H9 (cell line): ENCODE results near the gene ANKH. TPM values are rescaled to one million over a fixed set of nuclear protein-coding genes. Genes with fewer than 3 reads are reported as not detected.
"Not testable (repeated sequence)": the region's sequence is repeated elsewhere in the genome, so short reads cannot be mapped to it uniquely, and the experiment has no call there.

ENCODE experiments used
- DNase-seq: peaks from one replicate; pipeline ENCODE4 v3.0.0-alpha.2; 2017
- H2AFZ ChIP-seq: one replicate; pipeline ENCODE4 v1.6.1; 2013; ENCODE audit warnings: mild to moderate bottlenecking, low read length, control low read depth, moderate library complexity
- H2AK5ac ChIP-seq: 2 replicates; pipeline ENCODE4 v1.6.1; 2013; ENCODE audit warnings: low read length, control low read depth, mixed read lengths; ENCODE audit not compliant: insufficient read length
- H2BK120ac ChIP-seq: one replicate; pipeline ENCODE4 v1.6.1; 2013; ENCODE audit warnings: low read depth, mild to moderate bottlenecking, low read length, control low read depth, inconsistent platforms; ENCODE audit not compliant: poor library complexity, severe bottlenecking
- H2BK12ac ChIP-seq: 2 replicates; pipeline ENCODE4 v1.6.1; 2013; ENCODE audit warnings: low read length, control low read depth, mixed read lengths, low read depth; ENCODE audit not compliant: insufficient read length
- H2BK15ac ChIP-seq: 2 replicates; pipeline ENCODE4 v1.6.1; 2013; ENCODE audit warnings: low read depth, low read length, control low read depth
- H2BK20ac ChIP-seq: one replicate; pipeline ENCODE4 v1.6.1; 2013; ENCODE audit warnings: low read depth, mild to moderate bottlenecking, low read length, control low read depth, inconsistent platforms; ENCODE audit not compliant: poor library complexity, severe bottlenecking
- H2BK5ac ChIP-seq: 2 replicates; pipeline ENCODE4 v1.6.1; 2013; ENCODE audit warnings: low read length, control low read depth, mixed read lengths; ENCODE audit not compliant: insufficient read length
- H3K14ac ChIP-seq: 2 replicates; pipeline ENCODE4 v1.6.1; 2013; ENCODE audit warnings: low read length, control low read depth; ENCODE audit not compliant: insufficient read depth
- H3K18ac ChIP-seq: 2 replicates; pipeline ENCODE4 v1.6.1; 2013; ENCODE audit warnings: low read depth, mild to moderate bottlenecking, mixed read lengths, low read length, control low read depth; ENCODE audit not compliant: insufficient read length
- H3K23ac ChIP-seq: 2 replicates; pipeline ENCODE4 v1.6.1; 2013; ENCODE audit warnings: low read length, control low read depth, mixed read lengths, low read depth; ENCODE audit not compliant: insufficient read length
- H3K23me2 ChIP-seq: 2 replicates; pipeline ENCODE4 v1.6.1; 2013; ENCODE audit warnings: low read depth, mild to moderate bottlenecking, mixed read lengths, low read length, control low read depth; ENCODE audit not compliant: insufficient read length, poor library complexity, severe bottlenecking
- H3K27ac ChIP-seq: 2 replicates; pipeline ENCODE4 v1.5.1; 2013; ENCODE audit warnings: low read length, control low read depth, mixed read lengths, low read depth; ENCODE audit not compliant: insufficient read length
- H3K27me3 ChIP-seq: 2 replicates; pipeline ENCODE4 v1.6.1; 2013; ENCODE audit warnings: low read length, control low read depth, inconsistent platforms; ENCODE audit not compliant: insufficient read depth
- H3K4ac ChIP-seq: 2 replicates; pipeline ENCODE4 v1.6.1; 2013; ENCODE audit warnings: low read depth, mild to moderate bottlenecking, control low read depth, inconsistent platforms, low read length, moderate library complexity
- H3K4me1 ChIP-seq: 2 replicates; pipeline ENCODE4 v1.6.1; 2013; ENCODE audit warnings: low read length, control low read depth, inconsistent platforms; ENCODE audit not compliant: insufficient read depth
- H3K4me2 ChIP-seq: 2 replicates; pipeline ENCODE4 v1.6.1; 2013; ENCODE audit warnings: low read length, control low read depth, mixed read lengths; ENCODE audit not compliant: insufficient read length, insufficient read depth
- H3K56ac ChIP-seq: 2 replicates; pipeline ENCODE4 v1.6.1; 2013; ENCODE audit warnings: low read depth, mild to moderate bottlenecking, mixed read lengths, low read length, control low read depth; ENCODE audit not compliant: insufficient read length
- H3K79me1 ChIP-seq: 2 replicates; pipeline ENCODE4 v1.6.1; 2013; ENCODE audit warnings: low read depth, mild to moderate bottlenecking, moderate library complexity, low read length, control low read depth, inconsistent platforms; ENCODE audit not compliant: insufficient read depth, poor library complexity, severe bottlenecking
- H3K79me2 ChIP-seq: 2 replicates; pipeline ENCODE4 v1.6.1; 2013; ENCODE audit warnings: low read length, control low read depth, inconsistent platforms; ENCODE audit not compliant: insufficient read depth
- H3K9ac ChIP-seq: 2 replicates; pipeline ENCODE4 v1.6.1; 2013; ENCODE audit warnings: low read length, control low read depth, mixed read lengths; ENCODE audit not compliant: insufficient read length; ENCODE audit errors: extremely low read depth
- H3K9me3 ChIP-seq: one replicate; pipeline ENCODE4 v1.6.1; 2013; ENCODE audit warnings: low read depth, low read length, inconsistent platforms; ENCODE audit not compliant: control insufficient read depth
- H3T11ph ChIP-seq: one replicate; pipeline ENCODE4 v1.6.1; 2013; ENCODE audit warnings: mild to moderate bottlenecking, low read length, control low read depth, inconsistent platforms
- H4K20me1 ChIP-seq: one replicate; pipeline ENCODE4 v1.6.1; 2013; ENCODE audit not compliant: control insufficient read depth, insufficient read length, insufficient read depth
- H4K5ac ChIP-seq: 2 replicates; pipeline ENCODE4 v1.6.1; 2013; ENCODE audit warnings: low read depth, mild to moderate bottlenecking, mixed read lengths, low read length, control low read depth; ENCODE audit not compliant: insufficient read length
- H4K8ac ChIP-seq: replicated peaks from 2 replicates; pipeline ENCODE4 v1.6.1; 2013; ENCODE audit warnings: low read length, control low read depth, mixed read lengths, low read depth; ENCODE audit not compliant: insufficient read length
- H4K91ac ChIP-seq: 2 replicates; pipeline ENCODE4 v1.6.1; 2013; ENCODE audit warnings: low read depth, mild to moderate bottlenecking, moderate library complexity, mixed read lengths, low read length, control low read depth; ENCODE audit not compliant: insufficient read length
- H3K27ac Mint-ChIP-seq, 3 experiments: 2 replicates in 2 of 3; 3 replicates in 1 of 3; pipeline ENCODE4 v1.8.0; 2020 to 2021; ENCODE audit warnings: mixed read lengths in 3 of 3, mild to moderate bottlenecking in 1 of 3, moderate library complexity in 1 of 3
- H3K27me3 Mint-ChIP-seq: 2 replicates; pipeline ENCODE4 v1.8.0; 2021; ENCODE audit warnings: low read depth, mild to moderate bottlenecking, moderate library complexity, mixed read lengths
- H3K36me3 Mint-ChIP-seq, 3 experiments: 2 replicates in 2 of 3; 3 replicates in 1 of 3; pipeline ENCODE4 v1.8.0; 2020 to 2021; ENCODE audit warnings: low read depth in 3 of 3, mixed read lengths in 3 of 3; ENCODE audit not compliant: insufficient read depth in 1 of 3
- H3K4me1 Mint-ChIP-seq, 2 experiments: 2 replicates each; pipeline ENCODE4 v1.8.0; 2020; ENCODE audit warnings: mixed read lengths in 2 of 2
- H3K4me3 Mint-ChIP-seq, 2 experiments: 2 replicates in 1 of 2; 3 replicates in 1 of 2; pipeline ENCODE4 v1.8.0; 2020 to 2021; ENCODE audit warnings: mild to moderate bottlenecking in 2 of 2, mixed read lengths in 2 of 2, moderate library complexity in 1 of 2
- H3K9me3 Mint-ChIP-seq, 2 experiments: 2 replicates in 1 of 2; 3 replicates in 1 of 2; pipeline ENCODE4 v1.8.0; 2020; ENCODE audit warnings: mild to moderate bottlenecking in 2 of 2, mixed read lengths in 2 of 2, moderate library complexity in 1 of 2
- CTCF ChIP-seq: fragments of 200-600 bp; sonication (generic); conservative IDR thresholded peaks from 3 replicates; pipeline ENCODE4 v1.8.0; 2021; ENCODE audit warnings: antibody characterized with exemption, mild to moderate bottlenecking
- WGBS: extraction: QIAGEN DNeasy Blood & Tissue Kit; methylation state at CpG from one replicate; pipeline ENCODE4 v1.1.7; 2013; ENCODE audit warnings: missing lambda C conversion rate, low lambda C conversion rate, mixed read lengths; ENCODE audit not compliant: insufficient read length; ENCODE audit errors: extremely low coverage; 5-methylcytosine and 5-hydroxymethylcytosine counted together
- total RNA-seq: library from RNA; stranded (reverse); gene quantifications from 2 replicates; pipeline ENCODE4 v1.2.1, GENCODE V29; 2021

Gene ANKH
- total RNA-seq, 1 experiment from 2014 or later, result 9.6 TPM

DNA sequence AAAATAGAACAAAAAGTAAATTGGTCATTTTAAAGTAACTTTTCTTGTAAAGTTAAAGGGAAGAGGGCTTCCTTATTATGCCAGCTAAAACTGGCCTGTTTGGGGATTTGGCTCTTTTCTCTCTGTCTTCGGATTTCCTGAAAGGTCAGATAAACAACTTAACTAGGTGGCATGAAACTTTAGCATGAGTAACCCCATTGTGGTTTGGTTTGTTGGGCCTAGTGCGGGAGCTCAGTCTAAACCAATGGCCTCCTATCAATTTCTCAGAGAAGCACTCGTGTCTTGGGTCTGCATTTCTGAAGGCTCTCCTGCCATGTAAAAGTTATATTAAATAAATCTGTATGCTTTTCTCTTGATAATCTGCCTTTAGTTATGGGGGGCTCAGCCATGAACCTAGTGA lies 48.5 kb upstream of the ANKH start:
- no peak overlapping the region for H2BK20ac ChIP-seq
- no peaks in the 10 kb centered on the region for H3K27me3 ChIP-seq
- H3K79me1 ChIP-seq, result no peaks in the 10 kb centered on the region
- no peak overlapping the region for H2BK15ac ChIP-seq
- Mint-ChIP-seq H3K27me3 (no peaks in the 10 kb centered on the region; the same call in 1 of the 2 replicates), H3K9me3 (no peaks in the 10 kb centered on the region), H3K36me3 (no peaks in the 10 kb centered on the region), H3K27ac (no peak overlapping the region), H3K4me3 (no peak overlapping the region), H3K4me1 (peaks cover 0 to 5% of the 10 kb centered on the region in 2 experiments; a peak in 1 of 4 replicates)
- no peaks in the 10 kb centered on the region for H3K4me1 ChIP-seq
- no peak overlapping the region for H3K18ac ChIP-seq
- no peak overlapping the region for H2BK12ac ChIP-seq
- WGBS, result no CpG with 5 or more reads among the region's 3 CpGs
- no peak overlapping the region for H3K9ac ChIP-seq
- no peak overlapping the region for H2AFZ ChIP-seq
- H4K20me1 ChIP-seq, result no peaks in the 10 kb centered on the region
- no peak overlapping the region for H4K8ac ChIP-seq
- H3K27ac ChIP-seq, result no peak overlapping the region
- no peak overlapping the region for H4K5ac ChIP-seq
- no peaks in the 10 kb centered on the region for H3K79me2 ChIP-seq
- H3K56ac ChIP-seq, result no peak overlapping the region
- H3K4me2 ChIP-seq, result no peak overlapping the region
- H4K91ac ChIP-seq, result no peak overlapping the region
- H3K14ac ChIP-seq, result no peak overlapping the region
- no peak overlapping the region for H2BK120ac ChIP-seq
- no peak overlapping the region for H2AK5ac ChIP-seq
- H3K23ac ChIP-seq, result no peak overlapping the region
- H3K23me2 ChIP-seq, result no peaks in the 10 kb centered on the region
- TF ChIP-seq CTCF, result no peak
- H3K9me3 ChIP-seq, result no peaks in the 10 kb centered on the region
- DNase-seq, result no peak
- no peak overlapping the region for H3K4ac ChIP-seq
- H2BK5ac ChIP-seq, result no peak overlapping the region
- H3T11ph ChIP-seq, result no peak overlapping the region

DNA sequence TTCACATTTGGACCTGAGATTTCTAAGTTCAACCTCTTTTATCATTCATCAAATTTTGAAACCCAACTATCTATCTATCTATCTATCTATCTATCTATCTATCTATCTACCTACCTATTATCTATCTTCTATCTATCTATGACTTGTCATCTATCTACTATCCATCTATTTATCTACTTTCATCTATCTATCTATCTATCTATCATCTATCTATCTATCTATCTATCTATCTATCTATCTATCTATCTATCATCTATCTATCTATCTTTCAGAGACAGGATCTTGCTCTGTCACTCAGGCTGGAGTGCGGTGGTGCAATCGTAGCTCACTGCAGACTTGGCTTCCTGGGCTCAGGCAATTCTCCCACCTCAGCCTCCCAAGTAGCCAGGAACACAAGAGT lies 47.5 kb upstream of the ANKH start:
- H3K79me2 ChIP-seq, H2BK12ac ChIP-seq, H3K4me3 Mint-ChIP-seq, H3K9me3 Mint-ChIP-seq, H3K27me3 Mint-ChIP-seq, H3T11ph ChIP-seq, H4K91ac ChIP-seq, H2BK120ac ChIP-seq, H3K79me1 ChIP-seq, H4K20me1 ChIP-seq, H3K23ac ChIP-seq, H3K56ac ChIP-seq, H3K4me2 ChIP-seq, H2BK20ac ChIP-seq, H2BK15ac ChIP-seq, H3K9me3 ChIP-seq, H3K27me3 ChIP-seq, H2AK5ac ChIP-seq, H4K5ac ChIP-seq, H3K9ac ChIP-seq, H3K4me1 ChIP-seq, DNase-seq, H2BK5ac ChIP-seq, H4K8ac ChIP-seq, H3K14ac ChIP-seq, H3K27ac Mint-ChIP-seq, H3K36me3 Mint-ChIP-seq, H3K4me1 Mint-ChIP-seq, H3K4ac ChIP-seq, H2AFZ ChIP-seq, H3K23me2 ChIP-seq, H3K27ac ChIP-seq, H3K18ac ChIP-seq: not testable (repeated sequence)
- WGBS, result no CpG with 5 or more reads among the region's 2 CpGs
